HUDEP-2 (cell line): ENCODE results near the gene DSG4.

ENCODE experiments used
- DNase-seq, 76 experiments: peaks; one replicate each; lab custom pipeline; 2025; ENCODE audit not compliant: unreplicated experiment in 76 of 76; lab: John Stamatoyannopoulos, UW

Gene DSG4

GRCh38 chr18:31403409-31403808 lies 26.8 kb downstream of the DSG4 start:
- no peak for DNase-seq

- no peak for DNase-seq
These were observed 31.1 kb downstream of the DSG4 start for GRCh38 chr18:31407649-31408048.

DNA sequence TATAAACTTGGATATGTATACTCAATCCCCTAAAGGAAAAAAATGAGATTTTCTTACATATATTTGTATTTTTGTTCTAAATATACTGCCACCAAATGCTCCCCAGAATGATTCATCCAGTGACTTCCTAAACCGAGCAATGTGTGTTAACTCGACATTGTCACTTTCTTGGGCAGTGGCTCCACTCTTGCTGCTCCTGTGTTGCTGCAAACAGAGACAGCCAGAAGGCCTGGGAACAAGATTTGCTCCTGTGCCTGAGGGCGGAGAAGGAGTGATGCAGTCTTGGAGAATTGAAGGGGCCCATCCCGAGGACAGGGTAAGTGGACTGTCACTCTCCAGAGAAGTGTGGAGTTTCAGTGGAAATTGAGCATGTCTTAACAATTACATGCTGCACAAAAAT lies 32.7 kb downstream of the DSG4 start:
- DNase-seq = no peak

DNA sequence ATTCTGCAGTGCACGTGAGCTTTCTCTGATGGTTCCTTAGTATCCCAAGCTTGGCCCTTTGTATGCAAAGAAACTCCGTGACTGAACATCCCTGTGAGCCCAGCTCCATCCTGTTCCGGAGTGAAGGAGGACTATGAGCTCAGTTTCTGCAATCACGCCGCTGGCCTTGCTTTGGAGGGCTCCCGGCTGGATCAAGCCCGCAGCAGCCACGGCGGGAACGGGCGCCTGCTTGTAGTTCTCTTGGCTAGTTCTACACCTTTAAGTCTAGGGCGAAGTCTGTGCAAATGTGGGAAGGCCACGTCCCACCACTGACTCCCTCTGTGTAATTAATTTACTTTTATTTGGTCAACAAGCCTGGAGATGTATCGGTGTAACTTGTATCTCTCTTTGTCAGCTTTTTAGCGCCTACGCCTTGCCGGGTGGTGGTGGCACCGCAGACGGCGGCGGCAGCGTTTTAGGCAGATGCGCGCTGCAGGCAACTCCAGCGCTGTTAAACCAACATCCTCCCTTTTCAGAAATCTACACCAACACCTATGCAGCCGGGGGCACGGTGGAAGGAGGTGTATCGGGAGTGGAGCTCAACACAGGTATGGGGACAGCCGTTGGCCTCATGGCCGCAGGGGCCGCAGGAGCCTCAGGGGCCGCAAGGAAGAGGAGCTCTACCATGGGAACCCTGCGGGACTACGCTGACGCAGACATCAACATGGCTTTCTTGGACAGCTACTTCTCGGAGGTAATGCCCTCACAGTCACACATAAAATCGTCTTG lies 34.3 kb downstream of the DSG4 start:
- peak in 1 of 76 experiments; percentile 1 for DNase-seq

DNA sequence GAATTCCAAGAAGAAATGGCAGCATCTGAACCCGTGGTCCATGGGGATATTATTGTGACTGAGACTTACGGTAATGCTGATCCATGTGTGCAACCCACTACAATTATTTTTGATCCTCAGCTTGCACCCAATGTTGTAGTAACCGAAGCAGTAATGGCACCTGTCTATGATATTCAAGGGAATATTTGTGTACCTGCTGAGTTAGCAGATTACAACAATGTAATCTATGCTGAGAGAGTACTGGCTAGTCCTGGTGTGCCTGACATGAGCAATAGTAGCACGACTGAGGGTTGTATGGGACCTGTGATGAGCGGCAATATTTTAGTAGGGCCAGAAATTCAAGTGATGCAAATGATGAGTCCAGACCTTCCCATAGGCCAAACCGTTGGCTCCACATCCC lies 36.6 kb downstream of the DSG4 start:
- DNase-seq = no peak

- DNase-seq = no peak
These were observed 41.3 kb downstream of the DSG4 start for GRCh38 chr18:31417850-31418249.

- DNase-seq = peak in 1 of 76 experiments; percentile 2
These were observed 42.9 kb downstream of the DSG4 start for GRCh38 chr18:31419457-31419932.

DNA sequence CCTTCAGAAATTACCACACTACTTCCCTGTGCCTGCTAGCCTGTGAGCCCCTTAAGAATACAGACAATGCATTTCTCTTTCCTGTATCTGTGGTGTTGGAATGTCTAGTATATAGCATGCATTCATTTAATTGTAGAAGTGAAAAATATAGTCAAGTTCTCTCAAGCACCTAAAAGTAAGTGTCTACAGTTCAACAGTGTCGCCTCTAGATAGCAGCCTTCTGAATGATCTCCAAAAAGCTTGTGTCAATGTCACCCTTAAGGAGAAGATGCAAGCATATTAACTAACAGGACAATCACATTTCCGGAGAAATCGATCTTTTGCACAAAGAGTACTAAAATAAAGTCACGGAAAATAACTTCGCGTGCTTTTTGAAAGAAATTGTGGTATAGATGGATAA lies 43.5 kb downstream of the DSG4 start:
- no peak for DNase-seq

GRCh38 chr18:31420524-31420923 lies 43.9 kb downstream of the DSG4 start:
- no peak for DNase-seq

- peak in 28 of 76 experiments; percentile 1 to 51 (median 18) for DNase-seq
These were observed 47.9 kb downstream of the DSG4 start for GRCh38 chr18:31424383-31424988.

- DNase-seq = no peak
These were observed 49.4 kb downstream of the DSG4 start for GRCh38 chr18:31426021-31426420.

GRCh38 chr18:31426871-31427406 lies 50.4 kb downstream of the DSG4 start:
- no peak for DNase-seq

DNA sequence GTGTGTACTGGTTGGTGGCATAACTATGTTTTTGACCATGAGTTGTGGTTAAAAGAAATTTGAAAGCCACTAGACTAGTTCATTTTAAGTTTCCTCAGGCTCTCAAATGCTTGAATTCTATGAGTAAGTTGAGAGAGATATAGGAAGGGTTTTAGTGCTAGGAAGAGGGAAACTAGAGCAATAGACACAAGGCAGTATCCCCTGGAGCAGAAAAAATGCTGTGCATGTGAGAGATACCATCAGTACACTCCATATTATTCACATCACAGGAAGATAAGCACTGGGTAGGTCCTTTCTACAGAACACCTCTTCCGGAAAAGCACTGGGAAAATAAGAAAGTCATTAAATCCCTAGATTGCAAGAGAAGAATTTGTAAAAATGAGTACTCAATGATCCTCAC lies 51.6 kb downstream of the DSG4 start:
- DNase-seq = no peak

GRCh38 chr18:31429623-31430022 lies 53.0 kb downstream of the DSG4 start:
- DNase-seq = no peak

DNA sequence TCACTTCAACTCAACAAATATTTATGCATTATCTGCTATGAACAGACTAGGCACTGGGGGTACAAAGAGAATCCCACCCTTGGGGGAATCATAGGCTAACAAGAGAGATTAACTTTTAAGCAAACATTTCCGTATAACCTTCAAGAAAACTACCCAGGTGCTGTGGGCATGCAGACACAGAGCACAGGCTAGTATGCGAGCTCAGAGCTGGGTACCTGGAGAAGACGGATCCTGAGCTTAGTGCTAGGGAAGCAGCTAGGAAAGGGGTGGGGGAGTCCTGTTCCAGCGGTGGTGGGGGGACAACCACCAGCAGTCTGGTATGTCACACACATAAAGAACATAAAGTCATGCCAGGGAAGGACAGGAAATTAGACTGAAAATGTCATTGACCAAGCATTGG lies 53.5 kb downstream of the DSG4 start:
- no peak for DNase-seq

DNA sequence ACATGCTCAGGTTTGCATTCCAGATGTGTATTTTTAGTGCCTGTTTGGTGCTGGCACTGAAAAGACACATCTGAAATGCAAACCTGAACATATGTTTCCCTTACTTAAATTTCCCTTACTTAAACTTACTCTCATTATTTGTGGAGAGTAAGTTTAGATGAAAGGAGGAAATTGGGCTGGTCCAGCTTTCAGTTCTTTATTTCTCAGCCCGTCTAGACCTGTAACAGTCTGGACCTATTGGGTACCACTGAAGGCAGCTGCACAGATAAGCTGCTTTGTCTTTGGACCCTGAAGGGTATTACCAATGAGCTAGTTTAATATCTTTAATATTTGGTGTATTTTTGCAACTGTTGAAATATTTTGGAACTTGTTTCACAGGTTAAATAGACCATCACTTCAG lies 54.0 kb downstream of the DSG4 start:
- DNase-seq = no peak

GRCh38 chr18:31432316-31432715 lies 55.7 kb downstream of the DSG4 start:
- no peak for DNase-seq

DNA sequence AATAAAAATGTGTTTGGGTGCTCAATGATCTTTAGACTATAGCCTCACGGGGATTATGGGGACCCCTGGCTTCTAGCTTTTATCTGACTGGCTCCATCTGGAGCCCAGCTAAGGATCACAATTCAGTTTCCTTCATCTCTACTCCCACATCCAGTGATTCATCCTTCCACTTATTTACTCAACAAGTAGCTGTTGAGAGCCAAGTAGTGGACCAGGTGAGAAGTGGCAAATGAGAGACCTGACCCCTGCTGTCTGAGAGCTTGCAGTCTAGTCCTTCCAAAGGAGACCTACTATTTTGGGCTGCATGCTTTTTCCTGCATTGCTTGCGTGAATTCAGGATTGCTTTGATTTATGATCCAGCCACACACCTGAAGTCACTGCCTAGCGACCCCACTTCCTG lies 60.2 kb downstream of the DSG4 start:
- no peak for DNase-seq

GRCh38 chr18:31438402-31438801 lies 61.8 kb downstream of the DSG4 start:
- no peak for DNase-seq

DNA sequence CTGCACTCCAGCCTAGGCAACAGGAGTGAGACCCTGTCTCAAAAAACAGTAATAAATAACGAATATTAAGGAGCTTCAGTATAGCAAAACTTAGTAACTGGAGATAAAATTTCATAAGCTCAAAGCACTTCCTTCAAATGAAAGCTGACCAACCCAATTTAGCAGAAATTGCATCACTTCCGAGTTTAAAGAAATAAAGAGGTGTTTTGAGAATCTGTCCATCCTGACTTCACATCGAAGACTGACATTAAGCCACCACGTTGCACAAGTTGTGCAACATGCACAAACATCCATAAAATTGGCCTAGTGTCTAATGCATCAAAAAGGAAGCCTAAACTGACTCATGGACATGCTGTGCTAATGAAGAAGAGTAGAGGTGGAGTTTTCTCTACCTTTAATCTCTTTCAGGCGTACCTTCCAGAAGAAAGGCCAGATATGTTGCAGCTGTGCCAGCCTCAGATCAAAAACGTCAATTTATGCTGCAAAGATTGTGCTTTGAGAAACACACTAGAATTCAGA lies 63.3 kb downstream of the DSG4 start:
- no peak for DNase-seq

- DNase-seq = no peak
These were observed 64.2 kb downstream of the DSG4 start for GRCh38 chr18:31440787-31441186.

DNA sequence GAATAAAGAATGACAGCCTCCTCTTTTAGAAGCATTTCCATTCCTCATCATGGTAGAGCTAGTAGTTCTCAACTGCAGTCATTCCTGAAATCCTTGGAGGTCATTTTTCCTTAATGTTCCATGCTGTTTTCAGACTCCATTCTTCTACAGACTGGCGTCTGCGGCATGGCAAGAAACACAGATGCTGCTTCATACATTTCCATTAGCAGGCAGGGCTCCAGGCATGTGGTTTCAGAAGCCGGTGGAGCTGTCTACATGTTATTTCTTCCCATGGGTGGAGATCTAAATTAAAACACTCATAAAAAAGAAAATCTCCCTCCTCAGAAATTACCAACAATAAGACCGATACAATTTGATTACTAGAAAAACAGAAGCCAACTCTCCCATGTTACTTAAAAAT lies 64.9 kb downstream of the DSG4 start:
- no peak for DNase-seq
